NCI-H82 (cell line): Measurements from ENCODE around the gene TNKS1BP1.

Experiments used
- DNase-seq: peaks from one replicate; lab custom pipeline; 2025; lab: John Stamatoyannopoulos, UW

Gene TNKS1BP1

GRCh38 chr11:57260937-57261783 is 63.6 kb downstream of the TNKS1BP1 start:
- DNase-seq = no peak

DNA sequence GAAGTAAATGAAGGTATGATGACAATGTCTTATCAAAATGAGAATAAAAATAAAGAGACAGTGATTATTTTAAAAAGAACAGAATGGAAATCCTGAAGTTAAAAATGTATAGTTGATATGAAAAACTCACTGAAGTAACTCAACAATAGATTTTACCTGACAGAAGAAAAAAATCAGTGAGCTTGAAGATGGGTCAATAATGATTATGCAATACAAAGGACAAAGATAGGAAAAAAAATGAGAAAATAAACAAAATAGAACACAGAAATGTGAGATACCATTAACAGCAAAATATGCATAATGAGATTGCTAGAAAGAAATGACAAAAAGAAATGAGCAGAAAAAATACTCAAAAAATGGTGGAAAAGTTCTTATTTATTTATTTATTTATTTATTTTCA is 68.6 kb downstream of the TNKS1BP1 start:
- DNase-seq = no peak

- DNase-seq = no peak
These were observed 69.1 kb downstream of the TNKS1BP1 start for GRCh38 chr11:57255618-57256017.

DNA sequence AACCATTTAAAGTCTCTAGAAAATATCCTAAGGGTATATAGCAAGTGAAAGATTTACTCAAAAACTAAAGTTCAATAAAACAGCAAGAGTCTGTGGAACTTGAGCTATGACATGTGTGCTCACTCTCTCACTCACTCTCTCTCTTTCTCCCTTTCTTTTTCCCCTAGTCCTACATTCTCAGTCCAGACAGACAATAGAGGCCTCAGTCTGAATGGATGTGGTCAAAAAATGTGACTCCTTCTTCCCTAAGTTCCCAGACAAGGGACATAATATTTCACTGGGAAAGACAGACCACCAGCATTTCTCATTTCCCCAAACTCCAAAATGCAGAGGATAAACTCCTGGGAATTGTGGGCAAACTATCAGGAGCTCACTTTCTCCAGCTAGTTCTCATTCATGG is 70.1 kb downstream of the TNKS1BP1 start:
- no peak for DNase-seq

- DNase-seq = peak; percentile 28
These were observed 73.2 kb downstream of the TNKS1BP1 start for GRCh38 chr11:57251491-57252104.

- DNase-seq = no peak
These were observed 73.7 kb downstream of the TNKS1BP1 start for GRCh38 chr11:57251037-57251436.
